ENCODE results near the gene ZIC4.

The ZIC4 gene

GRCh38 chr3:147388700-147389580, 17.4 kb downstream of the ZIC4 start:
- DNase-seq: no peak

GRCh38 chr3:147387885-147388699, 18.3 kb downstream of the ZIC4 start:
- no peak for DNase-seq

- DNase-seq: no peak
These were observed 19.0 kb downstream of the ZIC4 start for GRCh38 chr3:147387291-147387884.

GRCh38 chr3:147385059-147386012, 21.0 kb downstream of the ZIC4 start:
- DNase-seq: no peak

- DNase-seq: no peak
These were observed 21.9 kb downstream of the ZIC4 start for GRCh38 chr3:147384210-147385058.

- DNase-seq: no peak
These were observed 22.7 kb downstream of the ZIC4 start for GRCh38 chr3:147383617-147384016.

GRCh38 chr3:147381596-147381995, 24.7 kb downstream of the ZIC4 start:
- no peak for DNase-seq

- no peak for DNase-seq
These were observed 25.4 kb downstream of the ZIC4 start for GRCh38 chr3:147380977-147381376.

GRCh38 chr3:147380387-147380951, 25.9 kb downstream of the ZIC4 start:
- no peak for DNase-seq

GRCh38 chr3:147379651-147380050, 26.7 kb downstream of the ZIC4 start:
- DNase-seq: no peak

- DNase-seq: no peak
These were observed 28.7 kb downstream of the ZIC4 start for GRCh38 chr3:147377412-147378367.

- DNase-seq: no peak
These were observed 33.0 kb downstream of the ZIC4 start for GRCh38 chr3:147373301-147373700.

GRCh38 chr3:147372525-147373027, 33.8 kb downstream of the ZIC4 start:
- DNase-seq: no peak

GRCh38 chr3:147371771-147372340, 34.5 kb downstream of the ZIC4 start:
- no peak for DNase-seq

GRCh38 chr3:147371140-147371539, 35.2 kb downstream of the ZIC4 start:
- DNase-seq: no peak

GRCh38 chr3:147370349-147370748, 36.0 kb downstream of the ZIC4 start:
- no peak for DNase-seq

GRCh38 chr3:147369661-147370123, 36.7 kb downstream of the ZIC4 start:
- DNase-seq: no peak

GRCh38 chr3:147369231-147369630, 37.1 kb downstream of the ZIC4 start:
- DNase-seq: no peak

Measured in hematopoietic multipotent progenitor cell treated with erythropoietin and hydrocortisone succinate and interleukin-3 and kit ligand, for 8 days (in vitro differentiated cells).